HG03060 (cell line): Measurements from ENCODE around the gene GSS.

Experiments
- ATAC-seq: cut with Tn5 transposase; IDR thresholded peaks from one replicate; pipeline ENCODE4 v1.9.1; 2021; ENCODE audit warnings: low read depth, moderate number of reproducible peaks; ENCODE audit not compliant: unreplicated experiment

Gene GSS

DNA sequence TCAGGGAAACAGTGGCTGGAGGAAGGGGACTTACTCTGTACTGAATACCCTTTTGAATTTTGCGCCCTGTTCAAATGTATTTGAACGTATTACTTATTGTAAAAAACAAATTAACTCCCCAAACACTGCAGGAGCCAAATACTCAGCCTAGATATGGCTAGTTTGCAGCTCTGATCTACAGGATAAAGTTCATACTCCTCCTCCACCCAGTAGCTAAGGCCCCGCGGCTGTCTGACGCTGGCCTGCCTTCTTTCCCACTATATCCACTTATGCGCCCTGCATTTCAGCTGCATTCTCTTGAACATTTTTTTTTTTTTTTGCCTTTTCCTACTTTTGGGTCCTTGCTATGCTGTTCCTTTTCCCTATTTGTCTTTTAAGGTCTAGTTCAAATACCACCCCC lies 6.5 kb downstream of the GSS start:
- no peak for ATAC-seq

- ATAC-seq = no peak
Observed at GRCh38 chr20:34948030-34948429, 7.6 kb downstream of the GSS start.

- ATAC-seq = no peak
Observed at GRCh38 chr20:34947336-34947735, 8.3 kb downstream of the GSS start.

GRCh38 chr20:34946661-34947060 lies 8.9 kb downstream of the GSS start:
- ATAC-seq = no peak

DNA sequence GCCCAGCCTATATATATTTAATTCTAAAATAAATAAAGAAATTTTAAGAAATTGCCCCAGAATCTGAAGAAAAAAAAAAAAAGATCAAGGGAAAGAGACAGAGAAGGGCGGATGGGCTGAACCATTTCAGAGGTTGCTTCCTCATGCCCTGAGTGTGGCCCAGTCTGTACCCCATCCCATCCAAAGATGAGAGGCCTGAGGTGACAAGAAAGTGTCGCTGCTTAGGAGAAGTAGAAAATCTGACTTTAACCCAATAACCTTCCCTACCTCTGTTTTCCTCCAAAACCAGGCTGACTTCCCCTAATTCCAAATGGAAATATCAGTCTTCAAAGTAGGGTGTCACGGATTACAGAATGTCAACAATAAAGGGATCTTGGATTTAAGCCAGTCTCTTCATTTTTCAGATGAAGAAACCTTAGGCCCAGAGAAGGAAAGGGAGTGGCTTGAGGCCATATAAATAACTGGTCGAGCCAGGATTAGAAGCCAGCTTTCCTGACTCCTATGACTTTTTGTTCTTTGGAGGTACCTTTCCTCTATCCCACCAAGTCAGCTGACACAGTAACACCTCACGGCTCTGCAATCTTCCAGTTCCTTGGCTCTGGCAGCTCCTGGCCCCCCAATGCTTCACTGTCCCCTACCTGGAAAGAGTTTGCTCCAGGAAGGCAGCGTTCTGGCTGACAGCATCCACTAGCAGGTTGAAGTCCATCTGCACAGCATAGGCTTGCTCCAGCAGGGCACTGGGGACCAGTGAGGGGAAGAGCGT lies 10.1 kb downstream of the GSS start:
- no peak for ATAC-seq

GRCh38 chr20:34943808-34944567 lies 11.6 kb downstream of the GSS start:
- ATAC-seq = no peak

DNA sequence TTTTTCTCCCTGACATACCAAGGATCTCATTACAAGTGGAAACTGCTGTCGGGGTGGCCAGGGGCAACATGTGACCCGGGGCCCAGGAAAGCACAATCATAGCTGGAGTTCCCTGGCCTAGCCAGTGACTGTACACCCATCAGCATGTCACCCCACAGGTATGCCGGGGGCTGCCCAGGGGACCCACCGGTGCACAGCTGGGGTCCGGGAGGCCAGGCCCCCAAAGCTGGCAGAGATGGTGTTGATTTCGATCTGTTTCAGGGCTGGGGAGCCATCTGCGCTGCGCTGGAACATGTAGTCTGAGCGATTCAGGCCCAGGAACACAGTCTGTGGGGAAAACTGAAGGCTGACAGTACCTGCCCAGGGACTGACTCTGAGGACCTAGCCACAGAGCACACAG lies 13.3 kb downstream of the GSS start:
- ATAC-seq = no peak

- no peak for ATAC-seq
Observed at GRCh38 chr20:34941226-34941625, 14.4 kb downstream of the GSS start.

GRCh38 chr20:34940081-34940481 lies 15.5 kb downstream of the GSS start:
- no peak for ATAC-seq

- ATAC-seq = no peak
Observed at GRCh38 chr20:34938466-34939163, 17.0 kb downstream of the GSS start.

DNA sequence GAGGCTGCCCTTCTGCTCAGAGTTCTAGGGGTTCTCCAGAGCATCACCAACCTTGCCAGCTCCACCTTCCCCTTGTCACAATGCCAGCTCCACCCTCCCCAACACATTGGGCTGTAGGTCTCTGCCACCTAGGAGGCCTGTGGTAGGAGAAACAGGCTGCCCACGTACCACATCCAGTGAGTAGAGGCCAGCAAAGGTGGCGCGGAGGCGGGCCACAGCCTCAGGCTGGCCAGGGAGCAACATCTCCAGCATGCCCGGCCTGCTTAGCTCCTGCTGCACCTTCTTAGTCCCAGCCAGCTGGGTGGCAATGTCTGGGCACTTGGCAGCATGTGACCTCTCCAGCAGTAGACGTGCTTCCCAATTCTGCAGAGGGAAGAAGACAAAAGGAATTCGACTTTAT lies 23.8 kb downstream of the GSS start:
- no peak for ATAC-seq

GRCh38 chr20:34928411-34928810 lies 27.2 kb downstream of the GSS start:
- ATAC-seq = no peak

DNA sequence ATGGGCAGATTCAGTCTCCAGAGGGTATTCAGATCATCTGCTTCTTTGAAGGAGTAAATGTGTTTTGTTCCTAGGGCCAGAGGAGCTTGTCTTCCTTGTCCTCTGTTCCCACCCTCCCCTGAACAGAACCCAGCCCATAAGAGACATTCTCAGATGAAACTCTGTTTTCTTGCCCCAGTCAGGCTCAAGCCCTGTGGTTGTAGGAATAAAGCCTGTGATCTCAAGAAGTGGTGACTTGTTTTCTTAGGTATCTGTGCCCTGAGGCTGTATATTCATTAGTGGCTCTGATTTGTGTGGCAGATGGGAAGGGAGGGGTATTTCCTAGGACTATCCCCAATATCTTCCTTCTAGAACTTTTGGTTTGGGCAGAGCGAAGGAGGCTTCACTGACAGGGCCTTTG lies 27.9 kb downstream of the GSS start:
- ATAC-seq = no peak

GRCh38 chr20:34926581-34926980 lies 29.0 kb downstream of the GSS start:
- ATAC-seq = no peak

DNA sequence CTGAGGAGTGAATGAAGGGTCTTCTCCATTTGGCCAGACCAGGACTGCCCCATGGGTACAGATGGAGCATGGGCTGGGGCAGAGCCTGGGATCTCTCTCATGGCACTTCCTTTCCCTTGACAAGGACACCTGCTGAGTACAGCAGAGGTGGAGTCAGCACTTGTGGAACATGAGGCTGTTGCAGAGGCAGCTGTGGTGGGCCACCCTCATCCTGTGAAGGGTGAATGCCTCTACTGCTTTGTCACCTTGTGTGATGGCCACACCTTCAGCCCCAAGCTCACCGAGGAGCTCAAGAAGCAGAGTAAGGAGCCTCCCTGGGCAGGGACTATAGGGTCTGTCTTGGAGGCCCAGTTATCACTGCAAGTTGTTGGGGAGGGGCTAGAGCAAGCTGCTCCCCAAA lies 29.6 kb downstream of the GSS start:
- no peak for ATAC-seq

GRCh38 chr20:34925341-34925740 lies 30.3 kb downstream of the GSS start:
- no peak for ATAC-seq

- no peak for ATAC-seq
Observed at GRCh38 chr20:34923414-34923813, 32.2 kb downstream of the GSS start.

DNA sequence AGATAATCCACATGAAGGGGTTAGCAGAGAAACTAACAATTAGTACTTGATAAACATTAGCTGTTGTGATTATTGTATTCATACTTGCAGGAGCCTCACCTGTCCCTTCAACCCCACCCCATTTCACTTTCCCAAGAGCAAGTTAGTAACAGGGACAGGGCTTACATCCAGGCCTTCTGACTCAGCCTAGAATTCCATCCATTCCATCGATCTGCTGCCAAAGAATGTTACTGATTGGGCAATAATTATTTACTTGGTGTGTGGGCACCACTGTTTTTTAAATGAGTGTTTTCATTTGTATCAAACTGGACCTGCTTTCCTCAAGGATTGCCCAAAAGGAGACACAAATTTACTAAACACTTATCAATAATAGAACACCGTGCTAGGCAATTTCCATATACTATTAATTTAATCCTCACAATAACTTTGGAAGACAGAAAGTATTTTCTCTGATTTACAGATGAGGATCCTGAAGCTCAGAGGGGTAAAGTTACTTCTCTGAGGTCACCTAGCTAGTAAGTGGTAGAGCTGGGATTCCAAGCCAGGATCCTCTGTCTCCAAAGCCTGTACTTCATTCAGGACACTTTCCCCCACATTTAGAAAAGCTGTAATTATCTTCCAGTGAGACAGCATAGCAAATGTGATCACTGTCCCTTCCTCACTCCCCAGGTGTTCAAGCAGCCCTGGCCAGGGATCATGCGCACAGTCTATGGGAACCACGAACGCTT lies 32.8 kb downstream of the GSS start:
- no peak for ATAC-seq

GRCh38 chr20:34921436-34921835 lies 34.2 kb downstream of the GSS start:
- no peak for ATAC-seq

DNA sequence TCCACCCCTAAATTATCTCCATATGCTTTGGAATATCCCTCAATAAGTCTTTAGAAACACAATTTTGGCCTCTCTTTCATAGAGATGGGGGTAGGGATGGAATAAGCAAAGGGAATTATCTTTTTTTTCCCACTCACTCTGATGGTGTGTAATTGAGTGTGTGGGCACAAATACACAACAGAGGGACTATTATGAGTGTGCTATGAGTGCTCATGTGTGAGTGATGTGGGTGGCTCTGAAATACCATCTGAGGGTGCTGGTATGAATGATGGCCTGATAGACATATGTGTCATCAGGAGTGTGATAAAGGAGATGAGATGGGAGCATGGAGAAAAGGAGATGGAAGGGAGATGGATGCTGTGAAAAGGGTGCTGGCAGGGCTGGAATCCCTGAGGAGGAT lies 35.6 kb downstream of the GSS start:
- ATAC-seq = no peak
